ENCODE measurements around the gene UBTF.
"Not testable (repeated sequence)": the region's sequence is repeated elsewhere in the genome, so short reads cannot be mapped to it uniquely, and the experiment has no call there.

UBTF gene

DNA sequence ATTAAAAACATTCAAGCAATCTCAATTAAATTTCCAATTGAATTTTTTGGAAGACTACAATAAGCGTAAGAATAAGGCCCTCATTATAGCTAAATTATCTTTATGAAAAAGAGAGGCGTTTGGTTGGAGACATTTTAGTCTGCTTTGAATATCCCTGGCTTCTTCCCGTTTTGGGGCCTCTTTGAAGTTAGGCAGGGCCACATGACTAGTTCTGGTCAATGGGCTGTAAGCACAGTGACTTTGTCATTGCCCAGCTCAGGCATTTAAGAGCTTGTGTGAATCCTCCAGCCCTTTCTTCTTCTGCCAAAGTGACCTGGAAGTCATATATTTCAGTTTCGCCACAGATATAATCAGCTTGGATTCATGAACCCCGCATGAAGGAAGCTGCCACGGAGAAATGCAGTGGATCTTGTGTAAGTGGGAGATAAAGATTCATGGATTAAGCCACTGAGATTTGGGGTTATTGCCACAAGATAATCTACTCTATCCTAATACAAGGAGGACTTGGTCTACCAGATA is 21.7 kb upstream of the UBTF start:
- no peak for DNase-seq

- not testable (repeated sequence) for DNase-seq
Measured at GRCh38 chr17:44237886-44238285, 18.4 kb upstream of the UBTF start.

DNA sequence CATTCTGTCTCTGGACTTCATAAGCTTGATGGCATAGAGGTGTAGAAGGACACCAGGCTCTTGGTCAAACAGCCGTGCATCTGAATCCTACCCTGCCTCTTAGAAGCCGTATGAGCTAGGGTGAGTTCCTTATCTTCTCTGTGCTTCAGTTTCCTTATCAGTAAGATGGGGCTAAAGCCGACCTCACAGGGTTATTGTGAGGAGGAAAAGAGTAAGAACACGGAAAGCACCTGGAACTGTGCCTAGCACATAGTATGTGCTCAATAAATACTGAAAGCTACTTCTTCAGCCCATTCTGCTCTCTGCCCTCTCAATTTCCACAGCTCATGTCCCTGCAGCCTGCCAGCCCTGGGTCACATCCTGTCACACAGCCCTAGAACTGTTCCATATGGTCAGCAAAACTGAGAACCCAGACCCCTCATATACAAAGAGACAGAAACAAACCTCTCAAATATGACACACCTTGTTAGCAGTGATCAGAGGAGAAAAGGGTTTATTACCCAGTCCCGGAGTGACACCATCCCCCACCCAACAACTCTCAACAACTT is 17.0 kb upstream of the UBTF start:
- no peak for DNase-seq

GRCh38 chr17:44235583-44235936 is 16.1 kb upstream of the UBTF start:
- DNase-seq = no peak

- DNase-seq = no peak
Measured at GRCh38 chr17:44233582-44233981, 14.1 kb upstream of the UBTF start.

DNA sequence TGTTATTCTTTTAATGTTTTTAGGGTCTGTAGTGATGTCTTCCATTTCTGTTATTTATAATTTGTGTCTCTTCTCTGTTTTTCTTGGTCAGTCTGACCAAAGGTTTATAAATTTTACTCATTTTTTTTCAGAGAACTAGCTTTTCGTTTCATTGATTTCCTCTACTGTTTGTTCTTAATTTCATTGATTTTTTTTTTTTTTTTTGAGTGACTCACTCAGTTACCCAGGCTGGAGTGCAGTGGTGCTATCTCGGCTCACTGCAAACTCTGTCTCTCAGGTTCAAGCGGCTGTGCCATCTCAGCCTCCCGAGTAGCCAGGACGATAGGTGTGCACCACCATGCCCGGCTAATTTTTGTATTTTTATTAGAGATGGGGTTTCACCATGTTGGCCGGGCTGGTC is 12.6 kb upstream of the UBTF start:
- DNase-seq = no peak

- DNase-seq = no peak
Measured at GRCh38 chr17:44230140-44230539, 10.7 kb upstream of the UBTF start.

DNA sequence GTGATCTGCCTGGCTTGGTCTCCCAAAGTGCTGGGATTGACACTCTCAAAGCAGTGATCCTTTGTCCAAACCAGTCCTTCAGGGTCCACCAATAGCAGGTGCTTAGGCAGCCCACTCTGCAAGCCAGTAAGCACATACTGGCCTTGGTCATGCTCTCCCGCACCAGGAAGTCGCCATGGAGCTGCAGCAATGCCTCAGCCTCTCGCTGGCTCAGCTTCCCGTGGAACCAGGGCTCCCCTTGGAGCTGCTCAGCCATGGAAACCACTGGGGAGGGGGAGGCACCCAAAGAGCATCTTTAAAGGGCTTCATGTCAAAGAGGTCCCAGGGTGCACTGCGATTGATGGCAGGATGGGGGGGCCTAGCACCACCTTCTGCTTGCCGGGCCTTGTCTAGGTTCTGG is 9.6 kb upstream of the UBTF start:
- DNase-seq = no peak

GRCh38 chr17:44223541-44224071 is 4.1 kb upstream of the UBTF start:
- DNase-seq = no peak

DNA sequence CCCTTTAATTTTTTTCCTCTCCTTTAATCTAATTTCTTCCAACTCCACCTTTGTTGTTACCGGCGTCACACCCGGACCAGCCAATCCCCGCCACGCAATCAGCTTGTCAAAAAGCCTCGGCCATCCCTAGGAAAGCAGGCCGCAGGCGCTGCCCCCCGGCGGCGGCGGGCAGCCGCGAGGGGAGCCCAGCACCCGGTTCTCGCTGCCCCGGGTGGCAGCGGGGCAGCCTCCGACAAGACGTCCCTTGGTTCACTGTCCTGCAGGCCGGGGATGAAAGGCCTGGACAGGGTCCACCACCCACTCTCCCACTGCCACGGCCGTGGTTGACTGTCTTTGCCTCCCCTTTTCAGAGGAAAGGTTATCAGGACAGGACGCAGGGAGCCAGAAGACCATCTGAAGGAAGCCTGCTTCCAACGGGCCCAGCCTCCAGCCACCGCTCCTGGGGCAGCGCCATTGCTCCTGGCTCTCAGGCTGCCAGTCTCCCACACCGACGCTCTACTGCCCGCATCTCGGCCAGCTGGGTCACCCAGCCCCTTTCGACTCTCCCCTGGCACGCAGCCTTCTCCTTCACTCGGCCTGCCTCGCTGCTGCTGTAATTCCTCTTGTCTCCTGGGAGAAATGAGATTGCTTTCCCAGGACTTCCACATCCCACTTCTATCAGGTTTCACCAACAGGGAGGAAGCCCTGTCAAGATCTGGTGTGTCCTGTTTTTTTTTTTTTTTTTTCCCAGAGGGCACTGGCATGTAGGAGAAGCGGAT is 2.8 kb upstream of the UBTF start:
- peak; percentile 91 for DNase-seq

DNA sequence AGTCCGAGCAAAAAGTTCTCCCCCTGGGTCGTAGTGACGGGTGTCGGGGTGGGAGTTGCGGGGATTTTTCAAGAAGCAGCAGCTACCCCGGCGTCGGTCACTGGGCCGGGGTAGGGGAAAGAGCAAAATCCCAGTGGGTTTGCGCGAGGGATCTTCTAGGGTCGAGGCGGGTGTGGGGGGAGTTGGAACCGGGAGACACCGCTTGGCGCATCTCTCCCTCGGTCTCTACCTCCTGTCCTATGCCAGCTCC is 2.3 kb upstream of the UBTF start:
- no peak for DNase-seq

- peak; percentile 89 for DNase-seq
Measured at GRCh38 chr17:44221084-44221861, 1.8 kb upstream of the UBTF start.

DNA sequence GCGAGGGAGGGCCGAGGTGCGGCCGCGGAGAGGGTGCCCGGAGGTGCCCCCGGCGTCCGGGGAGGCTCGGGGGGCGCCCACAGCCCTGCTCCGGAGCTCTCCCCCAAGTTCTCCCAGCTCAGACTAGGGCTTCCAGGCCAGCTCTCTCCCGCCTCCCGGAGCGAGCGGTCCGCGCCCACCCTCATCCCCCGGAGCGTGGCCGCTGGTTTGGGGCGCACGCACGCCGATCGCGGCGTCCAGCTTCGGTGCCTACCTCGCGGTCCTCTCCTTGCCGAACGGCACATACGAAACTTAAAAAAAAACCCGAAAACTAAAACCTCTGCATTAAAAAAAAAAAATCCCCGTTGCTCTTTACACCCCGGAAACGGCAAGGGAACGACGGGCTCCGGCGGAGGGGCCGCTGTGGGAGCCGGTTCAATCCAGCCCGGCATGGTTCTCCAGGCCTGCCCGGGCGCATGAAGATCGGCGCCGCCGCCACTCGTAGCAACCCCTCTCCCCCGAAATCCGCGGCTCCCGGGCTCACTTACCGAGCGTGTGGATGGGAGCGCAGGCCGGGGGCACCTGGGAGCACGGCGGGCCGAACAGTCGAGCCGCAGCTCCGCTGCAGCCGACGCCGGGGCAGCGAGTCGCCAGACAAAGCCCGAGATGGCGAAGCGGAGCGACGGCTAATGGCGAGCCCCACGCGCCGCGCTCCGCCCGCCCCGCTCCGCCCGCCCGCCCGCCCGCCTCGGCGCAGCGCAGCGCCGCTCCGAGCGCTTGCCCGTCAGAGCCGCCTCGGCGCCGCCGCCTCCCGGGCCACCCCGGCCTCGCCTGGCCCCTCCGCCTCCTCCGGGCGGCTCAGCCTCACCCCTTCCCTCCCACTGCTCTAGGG is 973 bp upstream of the UBTF start:
- peak; percentile 71 for DNase-seq

GRCh38 chr17:44219108-44219615 is 313 bp downstream of the UBTF start:
- DNase-seq = peak; percentile 63

- peak; percentile 82 for DNase-seq
Measured at GRCh38 chr17:44218344-44219107, 949 bp downstream of the UBTF start.

GRCh38 chr17:44217738-44218343 is 1.6 kb downstream of the UBTF start:
- DNase-seq = no peak

DNA sequence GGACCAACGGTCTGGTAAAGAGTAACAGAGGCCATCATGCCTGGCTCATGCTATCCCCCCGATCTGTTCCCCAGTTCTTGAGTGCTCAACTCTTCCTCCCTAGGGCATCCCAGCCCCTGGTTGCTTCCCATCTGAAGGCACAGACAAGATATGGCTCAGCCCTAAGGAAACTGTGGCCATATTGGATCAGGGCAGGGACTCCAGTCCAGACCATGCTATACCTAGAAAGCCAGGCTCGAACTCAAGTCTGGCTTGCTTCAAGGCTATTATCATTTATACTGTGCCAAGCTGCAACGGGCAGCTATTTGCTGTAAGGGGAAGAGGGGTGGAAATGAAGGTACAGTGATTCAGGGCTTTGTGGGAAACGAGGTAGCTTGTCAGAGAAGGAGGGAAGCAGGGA is 2.8 kb downstream of the UBTF start:
- DNase-seq = no peak

- no peak for DNase-seq
Measured at GRCh38 chr17:44216173-44216572, 3.3 kb downstream of the UBTF start.

GRCh38 chr17:44214896-44215295 is 4.6 kb downstream of the UBTF start:
- DNase-seq = no peak

- DNase-seq = no peak
Measured at GRCh38 chr17:44214230-44214494, 5.3 kb downstream of the UBTF start.

DNA sequence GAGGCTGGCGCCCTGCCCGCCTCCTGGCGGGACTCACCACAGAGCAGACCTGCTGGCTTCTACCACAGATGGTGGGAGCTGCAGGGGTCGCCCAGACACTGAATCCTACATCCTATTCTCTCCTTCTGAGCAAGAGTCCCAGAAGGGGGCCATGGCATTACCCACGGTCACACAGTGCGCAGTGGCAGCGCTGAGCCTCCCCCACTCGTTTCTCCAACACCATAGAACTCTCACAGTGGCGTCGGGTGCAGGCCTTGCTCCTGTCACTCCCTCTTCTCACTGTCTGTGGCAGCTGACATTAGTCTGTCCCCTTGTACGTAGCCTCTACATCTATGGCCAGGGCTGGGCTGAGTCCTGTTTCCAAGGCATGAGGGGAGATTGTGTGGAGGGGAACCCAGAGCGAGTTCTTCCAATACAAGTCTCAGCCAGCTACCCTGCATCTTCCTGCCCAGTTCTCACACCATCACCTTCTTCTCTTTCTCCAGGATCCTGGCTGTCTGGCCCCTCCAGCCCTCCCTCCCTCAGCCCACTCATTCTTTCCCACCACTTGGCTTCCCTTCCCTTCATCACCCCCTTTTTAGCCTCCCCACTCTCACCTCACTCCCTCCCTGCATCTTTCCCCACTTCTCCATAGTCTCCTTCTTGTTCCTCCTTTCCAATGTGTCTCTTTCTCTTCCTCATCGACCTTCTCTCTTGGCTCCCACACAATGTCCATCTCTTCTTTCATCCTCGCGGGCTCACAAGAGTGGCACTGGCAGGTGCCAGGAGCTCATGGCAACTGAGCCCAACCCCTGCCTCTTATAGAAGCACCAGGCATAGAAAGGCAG is 5.9 kb downstream of the UBTF start:
- no peak for DNase-seq
